ENCODE measurements around the gene GAN. TPM values are rescaled to one million over a fixed set of nuclear protein-coding genes. Genes with fewer than 3 reads are reported as not detected.
A peak's percentile ranks its signal among the peaks of the same experiment; 100 is the strongest.

The GAN gene
- total and polyA plus RNA-seq, 9 of the 15 experiments (the other 6 are each of a cell fraction or from before 2014, with no cell fraction given) = 0.83 to 15.1 (median 5.2) TPM

DNA sequence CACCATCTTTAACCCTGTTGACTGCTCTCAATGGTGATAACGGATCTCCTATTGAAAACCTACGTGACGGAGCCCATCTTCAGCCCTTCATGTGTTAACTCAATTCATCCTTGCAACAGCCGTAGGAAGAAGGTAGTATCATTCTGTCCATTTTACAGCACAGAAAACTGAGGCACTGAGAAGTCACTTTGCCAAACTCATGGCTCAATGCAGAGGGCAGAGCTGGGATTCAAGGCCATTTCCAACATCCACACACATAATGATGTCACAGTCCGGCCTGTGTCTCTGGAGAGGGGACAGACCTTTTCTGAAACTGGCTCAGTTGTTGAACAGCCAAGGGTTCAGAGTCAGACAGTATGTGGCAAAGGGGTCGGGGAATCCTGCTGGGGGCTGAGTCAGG lies 77.2 kb downstream of the GAN start:
- peaks cover 14% of the 10 kb centered on the region; the same call in 2 of the 3 replicates for H3K36me3 ChIP-seq (ENCODE audit: control insufficient read depth, insufficient read depth, low read length)
- no peak overlapping the region for H3K27ac ChIP-seq (ENCODE audit: extremely low read depth, low read depth, low read length)
- BruUV-seq (replicated peaks) = no TSS peak
- H3K4me1 ChIP-seq (replicated peaks in 1 of 2; ENCODE audit: control insufficient read depth in 2 of 2, insufficient read depth in 2 of 2, low read length in 2 of 2) = peaks cover 0 to 7% of the 10 kb centered on the region in 2 experiments; a peak in 2 of 5 replicates
- in situ Hi-C loops (cut with MboI) = no loop called here
- H3K9ac ChIP-seq (ENCODE audit: insufficient read depth in 1 of 2, low read depth in 2 of 2, low read length in 2 of 2) = no peak overlapping the region
- H3K4me3 ChIP-seq = no peak overlapping the region
- ChIA-PET CTCF (ENCODE audit: low intra/inter-chr PET ratio) (no interaction called here), POLR2A (no interaction called here)
- peaks cover 0 to under 1% of the 10 kb centered on the region in 2 experiments; a peak in 2 of 5 replicates for H3K27me3 ChIP-seq (ENCODE audit: control insufficient read depth in 2 of 2, insufficient read depth in 2 of 2, low read length in 2 of 2)
- WGBS (ENCODE audit: insufficient coverage, low coverage, missing lambda C conversion rate) = 83% methylated on average over 6 of the region's 6 CpGs
- H3K79me2 ChIP-seq (ENCODE audit: control insufficient read depth, insufficient read depth, low read length) = no peaks in the 10 kb centered on the region
- intact Hi-C loops (cut with micrococcal nuclease) = no loop called here
- H4K20me1 ChIP-seq (replicated peaks; ENCODE audit: control insufficient read depth, insufficient read depth, low read length) = no peaks in the 10 kb centered on the region
- TF ChIP-seq, protein P1, sequence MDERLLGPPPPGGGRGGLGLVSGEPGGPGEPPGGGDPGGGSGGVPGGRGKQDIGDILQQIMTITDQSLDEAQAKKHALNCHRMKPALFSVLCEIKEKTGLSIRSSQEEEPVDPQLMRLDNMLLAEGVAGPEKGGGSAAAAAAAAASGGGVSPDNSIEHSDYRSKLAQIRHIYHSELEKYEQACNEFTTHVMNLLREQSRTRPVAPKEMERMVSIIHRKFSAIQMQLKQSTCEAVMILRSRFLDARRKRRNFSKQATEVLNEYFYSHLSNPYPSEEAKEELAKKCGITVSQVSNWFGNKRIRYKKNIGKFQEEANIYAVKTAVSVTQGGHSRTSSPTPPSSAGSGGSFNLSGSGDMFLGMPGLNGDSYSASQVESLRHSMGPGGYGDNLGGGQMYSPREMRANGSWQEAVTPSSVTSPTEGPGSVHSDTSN (CRISPR knock-in tag; IDR thresholded peaks at IDR 0.05; ENCODE audit: low read depth) = no peak
- TF ChIP-seq, protein P1 (tag; conservative IDR thresholded peaks at IDR 0.05; ENCODE audit: low read depth) = no peak
- no peak for TF ChIP-seq SMARCA4 (IDR thresholded peaks at IDR 0.05)
- no peak for TF ChIP-seq MEIS2 (IDR thresholded peaks at IDR 0.05; ENCODE audit: partially characterized antibody)
- TF ChIP-seq ZNF324 (CRISPR knock-in tag; IDR thresholded peaks at IDR 0.05) = no peak
- TF ChIP-seq, protein P2, sequence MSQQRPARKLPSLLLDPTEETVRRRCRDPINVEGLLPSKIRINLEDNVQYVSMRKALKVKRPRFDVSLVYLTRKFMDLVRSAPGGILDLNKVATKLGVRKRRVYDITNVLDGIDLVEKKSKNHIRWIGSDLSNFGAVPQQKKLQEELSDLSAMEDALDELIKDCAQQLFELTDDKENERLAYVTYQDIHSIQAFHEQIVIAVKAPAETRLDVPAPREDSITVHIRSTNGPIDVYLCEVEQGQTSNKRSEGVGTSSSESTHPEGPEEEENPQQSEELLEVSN (IDR thresholded peaks at IDR 0.05; ENCODE audit: borderline replicate concordance in 1 of 2, extremely low read depth in 1 of 2, insufficient read depth in 1 of 2, insufficient read length in 1 of 2, low read depth in 1 of 2, low read length in 1 of 2, poor library complexity in 1 of 2, severe bottlenecking in 1 of 2) = no peak
- TF ChIP-seq RBM25 (IDR thresholded peaks at IDR 0.05; ENCODE audit: low read depth, low read length, severe bottlenecking) = peak; percentile 58
- TF ChIP-seq THAP7 (CRISPR knock-in tag; IDR thresholded peaks at IDR 0.05) = no peak
- TF ChIP-seq BCOR (IDR thresholded peaks at IDR 0.05) = peak; percentile 76
- TF ChIP-seq EGR1 (conservative IDR thresholded peaks at IDR 0.05) = no peak
- FAIRE-seq (no peak), ATAC-seq (no peak), DNase-seq (ENCODE audit: extremely low read depth in 1 of 4, low spot score in 3 of 4) (no peak)
- H3K4me2 ChIP-seq (ENCODE audit: insufficient read depth, low read length) = no peak overlapping the region
- no peaks in the 10 kb centered on the region for H3K9me3 ChIP-seq (replicated peaks; ENCODE audit: control insufficient read depth, insufficient read depth, low read depth, low read length)
- no peak overlapping the region for H2AFZ ChIP-seq (ENCODE audit: low read depth, low read length)
- H3K9me1 ChIP-seq (ENCODE audit: control insufficient read depth, insufficient read depth, low read length) = no peaks in the 10 kb centered on the region
